SK-N-SH (cell line): ENCODE measurements around the gene BTG2. TPM values are rescaled to one million over a fixed set of nuclear protein-coding genes. Genes with fewer than 3 reads are reported as not detected.
A peak's percentile ranks its signal among the peaks of the same experiment; 100 is the strongest.

Experiments
- CTCF ChIA-PET: fragments of 300-600, 350-600 bp; formaldehyde crosslinking; extraction: SDS; loops from one replicate; lab custom pipeline; 2021; lab: Yijun Ruan, JAX
- POLR2A ChIA-PET: fragments of 350-600 bp; sonication (Branson Sonifier 250); formaldehyde crosslinking; extraction: SDS; loops from one replicate; lab custom pipeline; 2020; ENCODE audit warnings: antibody characterized with exemption, inconsistent platforms; lab: Yijun Ruan, JAX
- DNase-seq: peaks from one replicate; pipeline ENCODE4 v3.0.0; 2012
- H2AFZ ChIP-seq: fragments of 200-600 bp; sonication (generic); 2 replicates; pipeline ENCODE4 v1.8.1; 2016; ENCODE audit warnings: antibody characterized with exemption, mild to moderate bottlenecking, low read depth
- H3F3A ChIP-seq: fragments of 200-600 bp; sonication (generic); replicated peaks from 2 replicates; pipeline ENCODE3; 2016; ENCODE audit warnings: antibody characterized with exemption, mild to moderate bottlenecking; ENCODE audit not compliant: insufficient read depth
- H3K27ac ChIP-seq, 2 experiments: fragments of 200-500 bp in 1 of 2; fragments of 200-600 bp in 1 of 2; sonication (Bioruptor generic) in 1 of 2; sonication (generic), shearing (Covaris generic) in 1 of 2; 2 replicates each; pipeline versions ENCODE4 v1.5.1 to v1.6.1; 2014 to 2016; ENCODE audit warnings: low read depth in 2 of 2, inconsistent platforms in 1 of 2, low read length in 1 of 2, mild to moderate bottlenecking in 1 of 2, mixed read lengths in 1 of 2
- H3K27me3 ChIP-seq: fragments of 200-600 bp; sonication (generic), shearing (Covaris generic); 2 replicates; pipeline ENCODE4 v1.6.1; 2016; ENCODE audit warnings: mixed run types; ENCODE audit not compliant: insufficient read depth
- H3K36me3 ChIP-seq, 2 experiments: fragments of 200-500 bp in 1 of 2; fragments of 200-600 bp in 1 of 2; sonication (Bioruptor generic) in 1 of 2; sonication (generic) in 1 of 2; replicated peaks in 1 of 2; 2 replicates each; pipeline versions ENCODE3 to v1.5.1; 2014 to 2016; ENCODE audit warnings: low read length in 1 of 2, mild to moderate bottlenecking in 1 of 2; ENCODE audit not compliant: insufficient read depth in 2 of 2, control insufficient read depth in 1 of 2
- H3K4me1 ChIP-seq, 2 experiments: fragments of 200-500 bp in 1 of 2; fragments of 200-600 bp in 1 of 2; sonication (Bioruptor generic) in 1 of 2; sonication (generic), shearing (Covaris generic) in 1 of 2; 2 replicates each; pipeline versions ENCODE4 v1.5.1 to v1.6.1; 2014 to 2016; ENCODE audit warnings: low read depth in 1 of 2, low read length in 1 of 2, mixed run types in 1 of 2; ENCODE audit not compliant: insufficient read depth in 2 of 2, control insufficient read depth in 1 of 2
- H3K4me2 ChIP-seq: fragments of 200-600 bp; sonication (generic), shearing (Covaris generic); 2 replicates; pipeline ENCODE4 v1.6.1; 2017; ENCODE audit warnings: mixed run types
- H3K4me3 ChIP-seq, 2 experiments: fragments of 200-500 bp in 1 of 2; fragments of 200-600 bp in 1 of 2; sonication (Bioruptor generic) in 1 of 2; sonication (generic), shearing (Covaris generic) in 1 of 2; 2 replicates each; pipeline versions ENCODE4 v1.5.1 to v1.8.1; 2014 to 2016; ENCODE audit warnings: low read depth in 2 of 2, inconsistent platforms in 1 of 2, low read length in 1 of 2, mild to moderate bottlenecking in 1 of 2, mixed read lengths in 1 of 2, moderate library complexity in 1 of 2
- H3K79me2 ChIP-seq: fragments of 200-600 bp; sonication (generic); 2 replicates; pipeline ENCODE4 v1.8.1; 2017; ENCODE audit warnings: mild to moderate bottlenecking; ENCODE audit not compliant: insufficient read depth
- H3K9ac ChIP-seq: fragments of 200-600 bp; sonication (generic); 2 replicates; pipeline ENCODE4 v1.6.1; 2017; ENCODE audit warnings: mixed run types
- H3K9me2 ChIP-seq: fragments of 200-600 bp; sonication (generic); 2 replicates; pipeline ENCODE4 v1.6.1; 2017; ENCODE audit warnings: mixed run types
- H3K9me3 ChIP-seq: fragments of 200-600 bp; sonication (generic); 2 replicates; pipeline ENCODE4 v1.6.1; 2017; ENCODE audit warnings: mixed run types, mild to moderate bottlenecking, moderate library complexity
- H4K20me1 ChIP-seq: fragments of 200-600 bp; sonication (generic); 2 replicates; pipeline ENCODE4 v1.6.1; 2017; ENCODE audit warnings: mild to moderate bottlenecking, mixed run types; ENCODE audit not compliant: insufficient read depth
- CHD2 ChIP-seq: fragments of 150-350 bp; IDR thresholded peaks from 2 replicates; pipeline ENCODE4 v1.6.1; 2018; ENCODE audit warnings: low read length; ENCODE audit not compliant: partially characterized antibody
- ELF1 ChIP-seq: IDR thresholded peaks from 2 replicates; pipeline ENCODE4 v1.4.0; 2012
- EP300 ChIP-seq, 2 experiments: IDR thresholded peaks; 2 replicates each; pipeline versions ENCODE4 v1.4.0 to v1.6.1; 2012; ENCODE audit warnings: borderline replicate concordance in 1 of 2, low read depth in 1 of 2, low read length in 1 of 2
- EZH2phosphoT487 ChIP-seq: fragments of 200-600 bp; sonication (generic); IDR thresholded peaks from 2 replicates; pipeline ENCODE4 v1.6.1; 2017; ENCODE audit warnings: low read depth, mixed run types, mild to moderate bottlenecking, antibody characterized with exemption, moderate library complexity, borderline replicate concordance
- FOSL2 ChIP-seq: IDR thresholded peaks from 2 replicates; pipeline ENCODE4 v1.4.0; 2012; ENCODE audit warnings: low read depth, mild to moderate bottlenecking, moderate library complexity, borderline replicate concordance
- FOXJ3 ChIP-seq: sonication (generic); formaldehyde crosslinking; IDR thresholded peaks from 2 replicates; pipeline ENCODE4 v1.5.1; 2020; ENCODE audit warnings: mild to moderate bottlenecking, missing genetic modification reagents
- GABPA ChIP-seq: IDR thresholded peaks from 2 replicates; pipeline ENCODE4 v1.4.0; 2012; ENCODE audit warnings: low read depth, mild to moderate bottlenecking
- GATA2 ChIP-seq: sonication (generic); formaldehyde crosslinking; IDR thresholded peaks from 2 replicates; pipeline ENCODE4 v1.5.0; 2020; ENCODE audit warnings: mild to moderate bottlenecking, missing genetic modification reagents
- JUND ChIP-seq: IDR thresholded peaks from 2 replicates; pipeline ENCODE4 v1.4.0; 2012
- MXI1 ChIP-seq: IDR thresholded peaks from 2 replicates; pipeline ENCODE4 v1.6.1; 2012; ENCODE audit warnings: mild to moderate bottlenecking, low read depth, low read length, improper control_type of control experiment
- NRF1 ChIP-seq: IDR thresholded peaks from 2 replicates; pipeline ENCODE4 v1.6.1; 2012; ENCODE audit warnings: low read depth, mild to moderate bottlenecking, low read length
- RAD21 ChIP-seq: IDR thresholded peaks from 2 replicates; pipeline ENCODE4 v1.6.1; 2012; ENCODE audit warnings: mild to moderate bottlenecking, low read length
- RFX5 ChIP-seq: IDR thresholded peaks from 2 replicates; pipeline ENCODE4 v1.6.1; 2012; ENCODE audit warnings: mild to moderate bottlenecking, improper control_type of control experiment, low read length
- SMC3 ChIP-seq: IDR thresholded peaks from 2 replicates; pipeline ENCODE4 v1.6.1; 2012; ENCODE audit warnings: low read depth, low read length, improper control_type of control experiment
- TAF1 ChIP-seq: IDR thresholded peaks from 2 replicates; pipeline ENCODE4 v1.6.1; 2012; ENCODE audit warnings: low read depth, mild to moderate bottlenecking, low read length, moderate library complexity, borderline replicate concordance
- TEAD4 ChIP-seq: IDR thresholded peaks from 2 replicates; pipeline ENCODE4 v1.4.0; 2012; ENCODE audit warnings: mild to moderate bottlenecking, borderline replicate concordance; ENCODE audit not compliant: insufficient read depth
- WGBS: methylation state at CpG from one replicate; pipeline ENCODE4 v1.1.6; 2017; ENCODE audit warnings: low lambda C conversion rate; 5-methylcytosine and 5-hydroxymethylcytosine counted together
- polyA plus RNA-seq, 3 experiments: library from polyadenylated mRNA; depleted of rRNA; stranded (reverse); fragments of >200 nt; gene quantifications; 2 replicates each; pipeline ENCODE4 v1.2.3, GENCODE V29; 2012
- TF ChIP-seq, protein P1 (sequence below): IDR thresholded peaks from 2 replicates; pipeline ENCODE4 v1.6.1; 2012; ENCODE audit warnings: mild to moderate bottlenecking, low read depth, low read length, moderate library complexity
- TF ChIP-seq, protein P2 (sequence below): IDR thresholded peaks from 2 replicates; pipeline ENCODE4; 2012
- TF ChIP-seq, protein P3 (sequence below): fragments of 200-600 bp; sonication (generic); IDR thresholded peaks from 2 replicates; pipeline ENCODE4 v1.6.1; 2017; ENCODE audit warnings: antibody characterized with exemption, mild to moderate bottlenecking, moderate library complexity

The BTG2 gene
- polyA plus RNA-seq, 1 of the 3 experiments (the other 2 are of a cell fraction), result 26.2 TPM

DNA sequence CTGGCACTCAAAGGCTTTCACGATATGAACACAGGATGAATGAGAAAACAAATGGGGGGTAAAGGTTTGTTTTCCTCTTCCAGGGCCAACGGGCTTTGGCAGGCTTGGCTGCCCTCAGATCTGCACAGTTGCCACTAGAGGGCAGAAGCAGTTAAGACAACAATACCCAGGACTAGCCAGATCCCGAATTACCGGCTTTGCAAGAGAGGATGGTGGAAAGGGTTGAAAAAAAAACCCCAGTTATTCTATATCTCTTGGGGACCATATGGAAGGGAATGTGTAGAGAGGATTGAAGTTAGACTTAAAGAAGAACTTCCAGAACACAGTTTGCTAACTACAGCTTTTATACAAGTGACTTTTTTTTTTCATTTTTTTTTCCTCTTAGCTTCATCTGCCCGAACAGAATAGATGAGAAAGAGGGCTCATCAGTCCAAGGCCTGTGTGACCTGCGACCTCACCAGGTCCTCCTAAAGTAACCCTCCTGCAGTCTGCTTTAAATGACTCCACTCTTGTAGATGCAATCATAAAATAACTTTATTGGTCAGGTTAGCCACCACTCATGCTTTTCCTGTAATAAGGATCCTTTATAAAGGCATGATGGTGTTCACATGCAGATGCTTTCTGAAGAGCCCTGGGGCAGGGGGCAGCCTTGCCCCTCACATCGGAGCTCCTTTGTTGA, 34.9 kb downstream of the BTG2 start:
- H3K9me3 ChIP-seq, result no peaks in the 10 kb centered on the region
- no peak overlapping the region for H2AFZ ChIP-seq
- peaks cover 0 to 11% of the 10 kb centered on the region in 2 experiments; a peak in 2 of 4 replicates for H3K4me1 ChIP-seq
- TF ChIP-seq CHD2 (peak; percentile 26), GATA2 (0 out of 2 replicates have a peak, but pooled peaks have one; percentile 12), EZH2phosphoT487 (no peak), EP300 (IDR thresholded peaks at IDR 0.05; ENCODE audit: borderline replicate concordance in 1 of 2, low read depth in 1 of 2, low read length in 1 of 2) (peak in 1 of 2 experiments; percentile 45; a peak in 2 of 4 replicates), JUND (no peak), RAD21 (peak; percentile 98), GABPA (no peak), RFX5 (peak; percentile 65; the same call in 1 of the 2 replicates), MXI1 (peak; percentile 53; the same call in 1 of the 2 replicates), FOSL2 (no peak), ELF1 (no peak), NRF1 (peak; percentile 21; the same call in 1 of the 2 replicates), TAF1 (no peak), FOXJ3 (no peak), TEAD4 (no peak), SMC3 (peak; percentile 97)
- TF ChIP-seq, protein P1, sequence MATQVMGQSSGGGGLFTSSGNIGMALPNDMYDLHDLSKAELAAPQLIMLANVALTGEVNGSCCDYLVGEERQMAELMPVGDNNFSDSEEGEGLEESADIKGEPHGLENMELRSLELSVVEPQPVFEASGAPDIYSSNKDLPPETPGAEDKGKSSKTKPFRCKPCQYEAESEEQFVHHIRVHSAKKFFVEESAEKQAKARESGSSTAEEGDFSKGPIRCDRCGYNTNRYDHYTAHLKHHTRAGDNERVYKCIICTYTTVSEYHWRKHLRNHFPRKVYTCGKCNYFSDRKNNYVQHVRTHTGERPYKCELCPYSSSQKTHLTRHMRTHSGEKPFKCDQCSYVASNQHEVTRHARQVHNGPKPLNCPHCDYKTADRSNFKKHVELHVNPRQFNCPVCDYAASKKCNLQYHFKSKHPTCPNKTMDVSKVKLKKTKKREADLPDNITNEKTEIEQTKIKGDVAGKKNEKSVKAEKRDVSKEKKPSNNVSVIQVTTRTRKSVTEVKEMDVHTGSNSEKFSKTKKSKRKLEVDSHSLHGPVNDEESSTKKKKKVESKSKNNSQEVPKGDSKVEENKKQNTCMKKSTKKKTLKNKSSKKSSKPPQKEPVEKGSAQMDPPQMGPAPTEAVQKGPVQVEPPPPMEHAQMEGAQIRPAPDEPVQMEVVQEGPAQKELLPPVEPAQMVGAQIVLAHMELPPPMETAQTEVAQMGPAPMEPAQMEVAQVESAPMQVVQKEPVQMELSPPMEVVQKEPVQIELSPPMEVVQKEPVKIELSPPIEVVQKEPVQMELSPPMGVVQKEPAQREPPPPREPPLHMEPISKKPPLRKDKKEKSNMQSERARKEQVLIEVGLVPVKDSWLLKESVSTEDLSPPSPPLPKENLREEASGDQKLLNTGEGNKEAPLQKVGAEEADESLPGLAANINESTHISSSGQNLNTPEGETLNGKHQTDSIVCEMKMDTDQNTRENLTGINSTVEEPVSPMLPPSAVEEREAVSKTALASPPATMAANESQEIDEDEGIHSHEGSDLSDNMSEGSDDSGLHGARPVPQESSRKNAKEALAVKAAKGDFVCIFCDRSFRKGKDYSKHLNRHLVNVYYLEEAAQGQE, result no peak
- TF ChIP-seq, protein P2, sequence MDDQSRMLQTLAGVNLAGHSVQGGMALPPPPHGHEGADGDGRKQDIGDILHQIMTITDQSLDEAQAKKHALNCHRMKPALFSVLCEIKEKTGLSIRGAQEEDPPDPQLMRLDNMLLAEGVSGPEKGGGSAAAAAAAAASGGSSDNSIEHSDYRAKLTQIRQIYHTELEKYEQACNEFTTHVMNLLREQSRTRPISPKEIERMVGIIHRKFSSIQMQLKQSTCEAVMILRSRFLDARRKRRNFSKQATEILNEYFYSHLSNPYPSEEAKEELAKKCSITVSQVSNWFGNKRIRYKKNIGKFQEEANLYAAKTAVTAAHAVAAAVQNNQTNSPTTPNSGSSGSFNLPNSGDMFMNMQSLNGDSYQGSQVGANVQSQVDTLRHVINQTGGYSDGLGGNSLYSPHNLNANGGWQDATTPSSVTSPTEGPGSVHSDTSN, result no peak
- TF ChIP-seq, protein P3, sequence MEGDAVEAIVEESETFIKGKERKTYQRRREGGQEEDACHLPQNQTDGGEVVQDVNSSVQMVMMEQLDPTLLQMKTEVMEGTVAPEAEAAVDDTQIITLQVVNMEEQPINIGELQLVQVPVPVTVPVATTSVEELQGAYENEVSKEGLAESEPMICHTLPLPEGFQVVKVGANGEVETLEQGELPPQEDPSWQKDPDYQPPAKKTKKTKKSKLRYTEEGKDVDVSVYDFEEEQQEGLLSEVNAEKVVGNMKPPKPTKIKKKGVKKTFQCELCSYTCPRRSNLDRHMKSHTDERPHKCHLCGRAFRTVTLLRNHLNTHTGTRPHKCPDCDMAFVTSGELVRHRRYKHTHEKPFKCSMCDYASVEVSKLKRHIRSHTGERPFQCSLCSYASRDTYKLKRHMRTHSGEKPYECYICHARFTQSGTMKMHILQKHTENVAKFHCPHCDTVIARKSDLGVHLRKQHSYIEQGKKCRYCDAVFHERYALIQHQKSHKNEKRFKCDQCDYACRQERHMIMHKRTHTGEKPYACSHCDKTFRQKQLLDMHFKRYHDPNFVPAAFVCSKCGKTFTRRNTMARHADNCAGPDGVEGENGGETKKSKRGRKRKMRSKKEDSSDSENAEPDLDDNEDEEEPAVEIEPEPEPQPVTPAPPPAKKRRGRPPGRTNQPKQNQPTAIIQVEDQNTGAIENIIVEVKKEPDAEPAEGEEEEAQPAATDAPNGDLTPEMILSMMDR, result peak; percentile 96
- TF ChIP-seq, all 33 proteins: peak for 9
- H3F3A ChIP-seq, result no peaks in the 10 kb centered on the region
- ChIA-PET POLR2A (interaction anchor here (0.8 to 0.9 kb wide), 2 partner anchors 67 to 73 kb away, joined by 3 to 5 read pairs; no protein-coding TSS in a partner anchor), CTCF (interaction anchor here (0.6 to 27.9 kb wide), 40 partner anchors 8 to 393 kb away, joined by 3 to 817 read pairs (median 4); partner anchors contain the start of genes BTG2, FMOD, OPTC and PRELP)
- no peaks in the 10 kb centered on the region for H3K9me2 ChIP-seq
- H3K27ac ChIP-seq, result no peak overlapping the region
- H3K36me3 ChIP-seq, result no peaks in the 10 kb centered on the region
- H3K4me2 ChIP-seq, result no peak overlapping the region
- H3K27me3 ChIP-seq, result peaks cover 35% of the 10 kb centered on the region; the same call in 1 of the 2 replicates
- no peak overlapping the region for H3K4me3 ChIP-seq
- no peak overlapping the region for H3K9ac ChIP-seq
- DNase-seq, result peak; percentile 90
- H3K79me2 ChIP-seq, result no peaks in the 10 kb centered on the region
- no peaks in the 10 kb centered on the region for H4K20me1 ChIP-seq
- WGBS, result 15% methylated on average over 7 of the region's 7 CpGs
